Suprapubic skin (tissue), 3 donors: ENCODE measurements around the gene FRMD4A.

Source experiments
- POLR2AphosphoS5 ChIP-seq, 3 donors: sonication (generic); formaldehyde crosslinking; IDR thresholded peaks; one replicate each; pipeline ENCODE4 v1.6.1; 2017; ENCODE audit warnings: antibody characterized with exemption in 3 of 3
- TF ChIP-seq, protein P1 (sequence below), 2 donors: fragments of 200-600 bp in 1 of 2; fragments of 450-650 bp in 1 of 2; sonication (generic) in 1 of 2; IDR thresholded peaks; one replicate each; pipeline ENCODE4 v1.5.1; 2016 to 2019; ENCODE audit warnings: antibody characterized with exemption in 2 of 2, mild to moderate bottlenecking in 1 of 2, moderate library complexity in 1 of 2

DNA sequence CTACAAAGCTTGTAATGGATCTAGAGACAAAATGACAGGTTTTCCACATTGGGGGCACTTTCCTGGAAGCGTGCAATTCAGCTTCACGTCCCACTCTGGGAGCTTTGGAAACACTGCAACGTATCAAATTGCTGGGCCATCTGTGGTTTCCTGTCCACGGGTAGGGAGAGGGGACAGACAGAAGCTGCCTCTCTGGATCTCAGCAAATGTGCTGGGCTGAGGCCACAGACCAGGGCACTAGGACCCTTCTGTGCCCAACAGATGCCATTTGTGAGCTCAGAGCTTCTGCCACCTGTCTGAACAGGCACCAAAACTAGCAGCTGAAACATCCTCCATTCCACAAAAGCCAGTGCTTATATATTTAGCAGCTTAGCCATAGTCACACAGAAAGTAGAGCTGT is 40.9 kb upstream of the FRMD4A start:
- TF ChIP-seq, protein P1, sequence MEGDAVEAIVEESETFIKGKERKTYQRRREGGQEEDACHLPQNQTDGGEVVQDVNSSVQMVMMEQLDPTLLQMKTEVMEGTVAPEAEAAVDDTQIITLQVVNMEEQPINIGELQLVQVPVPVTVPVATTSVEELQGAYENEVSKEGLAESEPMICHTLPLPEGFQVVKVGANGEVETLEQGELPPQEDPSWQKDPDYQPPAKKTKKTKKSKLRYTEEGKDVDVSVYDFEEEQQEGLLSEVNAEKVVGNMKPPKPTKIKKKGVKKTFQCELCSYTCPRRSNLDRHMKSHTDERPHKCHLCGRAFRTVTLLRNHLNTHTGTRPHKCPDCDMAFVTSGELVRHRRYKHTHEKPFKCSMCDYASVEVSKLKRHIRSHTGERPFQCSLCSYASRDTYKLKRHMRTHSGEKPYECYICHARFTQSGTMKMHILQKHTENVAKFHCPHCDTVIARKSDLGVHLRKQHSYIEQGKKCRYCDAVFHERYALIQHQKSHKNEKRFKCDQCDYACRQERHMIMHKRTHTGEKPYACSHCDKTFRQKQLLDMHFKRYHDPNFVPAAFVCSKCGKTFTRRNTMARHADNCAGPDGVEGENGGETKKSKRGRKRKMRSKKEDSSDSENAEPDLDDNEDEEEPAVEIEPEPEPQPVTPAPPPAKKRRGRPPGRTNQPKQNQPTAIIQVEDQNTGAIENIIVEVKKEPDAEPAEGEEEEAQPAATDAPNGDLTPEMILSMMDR (IDR thresholded peaks at IDR 0.05), result no peak
- no peak for TF ChIP-seq POLR2AphosphoS5 (IDR thresholded peaks at IDR 0.05)
